GM18517 (cell line): ENCODE measurements around the gene ARHGAP22.
"Not testable (repeated sequence)": the region's sequence is repeated elsewhere in the genome, so short reads cannot be mapped to it uniquely, and the experiment has no call there.

Experiments
- ATAC-seq: cut with Tn5 transposase; IDR thresholded peaks from one replicate; pipeline ENCODE4 v1.9.1; 2021; ENCODE audit warnings: mild to moderate bottlenecking, moderate library complexity; ENCODE audit not compliant: unreplicated experiment

Gene ARHGAP22

GRCh38 chr10:48604991-48605508 lies at the start of gene ARHGAP22:
Gene ARHGAP22, minus strand, starts transcription at chr10:48605073. Its CDS starts 277 bp downstream, at chr10:48604796.
- no peak for ATAC-seq

GRCh38 chr10:48653944-48654698 lies 49.2 kb upstream of the ARHGAP22 start:
- no peak for ATAC-seq

GRCh38 chr10:48653347-48653746 lies 48.5 kb upstream of the ARHGAP22 start:
- ATAC-seq = no peak

GRCh38 chr10:48652344-48652743 lies 47.5 kb upstream of the ARHGAP22 start:
- ATAC-seq = no peak

- ATAC-seq = no peak
Observed at GRCh38 chr10:48651839-48652238, 47.0 kb upstream of the ARHGAP22 start.

GRCh38 chr10:48651293-48651692 lies 46.4 kb upstream of the ARHGAP22 start:
- no peak for ATAC-seq

- no peak for ATAC-seq
Observed at GRCh38 chr10:48649349-48649944, 44.6 kb upstream of the ARHGAP22 start.

- no peak for ATAC-seq
Observed at GRCh38 chr10:48648172-48648942, 43.5 kb upstream of the ARHGAP22 start.

- not testable (repeated sequence) for ATAC-seq
Observed at GRCh38 chr10:48647073-48647472, 42.2 kb upstream of the ARHGAP22 start.

GRCh38 chr10:48645600-48645999 lies 40.7 kb upstream of the ARHGAP22 start:
- no peak for ATAC-seq

GRCh38 chr10:48641099-48641690 lies 36.3 kb upstream of the ARHGAP22 start:
- ATAC-seq = not testable (repeated sequence)

- ATAC-seq = no peak
Observed at GRCh38 chr10:48640326-48640725, 35.5 kb upstream of the ARHGAP22 start.

- no peak for ATAC-seq
Observed at GRCh38 chr10:48639632-48640031, 34.8 kb upstream of the ARHGAP22 start.

GRCh38 chr10:48638739-48639527 lies 34.1 kb upstream of the ARHGAP22 start:
- no peak for ATAC-seq

- no peak for ATAC-seq
Observed at GRCh38 chr10:48638158-48638557, 33.3 kb upstream of the ARHGAP22 start.

GRCh38 chr10:48636901-48637300 lies 32.0 kb upstream of the ARHGAP22 start:
- no peak for ATAC-seq

GRCh38 chr10:48636231-48636630 lies 31.4 kb upstream of the ARHGAP22 start:
- ATAC-seq = no peak

GRCh38 chr10:48634984-48635557 lies 30.2 kb upstream of the ARHGAP22 start:
- ATAC-seq = no peak

- peak; percentile 96 for ATAC-seq
Observed at GRCh38 chr10:48634198-48634983, 29.5 kb upstream of the ARHGAP22 start.
